Measurements from ENCODE around the gene ADGRL3.

The ADGRL3 gene

GRCh38 chr4:61200187-61200915 is at the start of gene ADGRL3:
Gene ADGRL3, plus strand, starts transcription at chr4:61200326.
- DNase-seq, result no peak

DNA sequence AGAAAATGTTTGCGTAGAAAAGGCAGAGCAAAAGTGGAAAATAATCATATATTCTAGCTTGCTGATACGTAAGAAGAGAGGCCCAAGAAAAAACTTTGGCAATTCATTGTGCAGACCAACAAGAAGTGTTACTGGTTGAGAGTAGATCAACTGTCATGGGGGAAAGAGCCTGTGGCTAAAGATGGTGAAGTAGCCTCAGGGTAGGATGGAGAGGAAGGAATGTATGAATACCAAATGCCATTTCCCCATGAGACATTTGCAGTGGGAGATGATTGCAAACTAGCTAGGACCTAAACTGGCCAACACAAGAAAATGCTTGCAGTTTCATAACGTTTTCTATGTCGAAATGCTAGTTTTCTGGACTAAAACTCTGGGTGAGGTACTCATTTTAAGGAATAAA is 47.7 kb upstream of the ADGRL3 start:
- DNase-seq, result no peak

DNA sequence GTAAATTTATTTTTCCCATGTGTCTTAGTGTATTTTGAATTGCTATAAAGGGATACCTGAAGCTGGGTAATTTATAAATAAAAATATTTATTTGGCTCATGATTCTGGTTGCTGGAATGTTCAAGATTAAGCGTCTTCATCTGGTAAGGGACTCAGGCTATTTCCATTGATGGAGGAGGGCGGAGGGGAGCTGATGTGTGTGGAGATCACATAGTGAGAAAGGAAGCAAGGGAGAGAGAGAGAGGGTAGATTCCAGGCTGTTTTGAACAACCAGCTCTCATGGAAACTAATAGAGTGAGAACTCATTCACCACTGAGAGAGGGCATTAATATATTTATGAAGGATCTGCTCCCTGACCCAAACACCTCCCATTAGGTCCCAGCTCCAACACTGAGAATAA is 39.6 kb upstream of the ADGRL3 start:
- DNase-seq, result no peak

- no peak for DNase-seq
Measured at GRCh38 chr4:61162116-61162515, 38.0 kb upstream of the ADGRL3 start.

DNA sequence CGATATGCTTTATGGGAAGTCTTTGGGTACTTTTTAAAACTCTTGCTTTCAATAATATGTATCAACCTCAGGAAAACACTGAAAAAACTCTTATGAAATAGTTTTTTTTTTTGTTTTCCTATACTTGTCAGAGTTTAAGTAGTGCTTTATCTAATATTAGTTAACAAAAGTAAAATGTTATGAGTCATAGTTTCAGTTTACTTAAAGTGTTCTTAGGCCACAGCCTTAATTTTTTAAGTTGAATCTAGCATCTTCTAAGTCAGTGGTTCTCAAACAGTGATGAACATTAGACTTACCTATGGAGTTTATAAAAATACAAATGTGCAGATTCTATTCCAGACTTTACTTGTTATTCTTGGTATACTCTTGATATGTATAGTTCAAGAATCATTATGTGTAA is 26.3 kb upstream of the ADGRL3 start:
- no peak for DNase-seq

GRCh38 chr4:61175495-61175894 is 24.6 kb upstream of the ADGRL3 start:
- DNase-seq, result no peak

- DNase-seq, result no peak
Measured at GRCh38 chr4:61177367-61177766, 22.8 kb upstream of the ADGRL3 start.

DNA sequence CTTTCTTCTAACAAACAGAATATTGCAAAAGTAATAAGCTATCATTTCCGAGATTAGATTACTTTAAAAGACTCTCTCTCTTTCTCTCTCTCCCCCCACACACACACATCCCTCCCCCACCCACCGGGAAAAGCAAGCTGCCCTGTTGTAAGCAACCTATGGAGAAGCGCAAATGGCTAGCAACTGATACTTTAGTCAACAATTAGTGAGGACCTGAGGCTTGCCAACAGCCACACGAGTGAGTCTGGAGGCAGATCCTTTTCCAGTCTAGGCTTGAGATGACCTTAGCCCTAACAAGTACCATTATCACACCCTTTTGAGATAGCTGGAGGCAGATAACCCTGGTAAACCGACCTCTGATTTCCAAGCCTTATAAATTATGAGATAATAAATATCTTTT is 19.7 kb upstream of the ADGRL3 start:
- no peak for DNase-seq

GRCh38 chr4:61182915-61183314 is 17.2 kb upstream of the ADGRL3 start:
- no peak for DNase-seq

DNA sequence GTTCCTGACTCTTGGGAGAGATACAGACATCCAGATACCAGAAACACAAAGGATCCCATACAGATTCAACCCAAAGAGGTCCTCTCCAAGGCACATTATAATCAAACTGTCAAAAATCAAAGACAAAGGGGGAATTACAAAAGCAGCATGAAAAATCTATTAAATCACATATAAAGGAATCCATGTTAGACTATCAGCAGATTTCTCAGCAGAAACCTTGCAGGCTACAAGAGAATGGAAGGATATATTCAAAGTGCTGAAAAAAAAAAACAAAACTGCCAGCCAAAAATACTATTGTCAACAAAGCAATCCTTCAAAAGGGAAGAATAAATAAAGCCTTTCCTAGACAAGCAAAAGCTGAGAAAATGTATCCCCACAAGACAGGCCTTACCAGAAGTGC is 14.8 kb upstream of the ADGRL3 start:
- DNase-seq, result no peak

GRCh38 chr4:61192392-61192791 is 7.7 kb upstream of the ADGRL3 start:
- no peak for DNase-seq

- DNase-seq, result no peak
Measured at GRCh38 chr4:61193863-61194262, 6.3 kb upstream of the ADGRL3 start.

DNA sequence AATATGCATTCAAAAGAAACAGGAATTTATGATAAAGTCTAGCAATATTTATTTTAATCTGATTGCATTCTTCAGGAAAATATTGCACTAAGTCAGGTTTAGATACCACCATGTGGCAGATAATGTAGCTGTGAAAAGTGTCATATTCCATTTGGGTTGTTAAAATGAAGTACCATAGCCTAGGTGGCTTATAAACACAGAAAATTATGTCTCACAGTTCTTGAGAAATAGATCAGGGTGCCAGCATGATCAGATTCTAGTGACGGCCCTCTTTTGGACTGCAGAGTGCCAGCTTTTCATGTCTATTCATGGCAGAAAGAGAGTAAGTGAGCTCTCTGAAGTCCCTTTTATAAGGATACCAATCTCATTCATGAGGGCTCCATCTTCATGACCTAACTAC is 5.6 kb upstream of the ADGRL3 start:
- DNase-seq, result no peak

- DNase-seq, result no peak
Measured at GRCh38 chr4:61195101-61195500, 5.0 kb upstream of the ADGRL3 start.

DNA sequence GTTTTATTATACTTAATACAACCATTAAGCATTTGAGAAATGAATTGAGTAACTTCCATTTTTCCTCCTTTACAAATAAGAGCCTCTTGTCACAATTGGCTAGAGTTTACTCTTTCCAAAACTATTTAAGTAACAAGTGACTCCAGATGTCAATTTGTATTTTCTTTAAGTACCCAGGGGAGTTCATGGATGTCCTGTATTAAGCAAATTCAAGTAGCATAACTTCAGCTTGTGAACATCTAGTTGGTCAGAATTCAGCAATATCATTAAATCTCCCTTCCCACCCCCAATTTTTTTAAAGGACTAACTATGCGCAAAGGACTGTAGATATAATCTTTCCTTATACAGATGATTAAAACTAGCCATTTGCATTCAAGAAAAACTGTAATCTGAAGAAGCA is 1.4 kb upstream of the ADGRL3 start:
- DNase-seq, result no peak

DNA sequence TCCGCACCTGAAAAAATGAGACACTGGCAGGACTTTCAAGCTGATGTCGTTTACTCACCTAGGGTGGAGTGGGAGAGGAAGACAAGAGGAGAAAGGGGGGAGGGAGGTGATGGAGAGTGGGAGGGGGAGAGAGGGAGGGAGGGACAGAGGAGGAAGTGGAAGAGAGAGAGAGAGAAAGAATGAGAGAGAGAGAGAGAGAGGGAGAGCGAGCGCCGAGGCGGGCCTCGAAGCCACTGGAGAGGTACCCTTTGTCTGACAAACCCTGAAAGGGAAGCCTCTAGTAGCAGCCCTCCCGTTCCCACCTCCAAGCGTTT is 296 bp upstream of the ADGRL3 start:
- no peak for DNase-seq

DNA sequence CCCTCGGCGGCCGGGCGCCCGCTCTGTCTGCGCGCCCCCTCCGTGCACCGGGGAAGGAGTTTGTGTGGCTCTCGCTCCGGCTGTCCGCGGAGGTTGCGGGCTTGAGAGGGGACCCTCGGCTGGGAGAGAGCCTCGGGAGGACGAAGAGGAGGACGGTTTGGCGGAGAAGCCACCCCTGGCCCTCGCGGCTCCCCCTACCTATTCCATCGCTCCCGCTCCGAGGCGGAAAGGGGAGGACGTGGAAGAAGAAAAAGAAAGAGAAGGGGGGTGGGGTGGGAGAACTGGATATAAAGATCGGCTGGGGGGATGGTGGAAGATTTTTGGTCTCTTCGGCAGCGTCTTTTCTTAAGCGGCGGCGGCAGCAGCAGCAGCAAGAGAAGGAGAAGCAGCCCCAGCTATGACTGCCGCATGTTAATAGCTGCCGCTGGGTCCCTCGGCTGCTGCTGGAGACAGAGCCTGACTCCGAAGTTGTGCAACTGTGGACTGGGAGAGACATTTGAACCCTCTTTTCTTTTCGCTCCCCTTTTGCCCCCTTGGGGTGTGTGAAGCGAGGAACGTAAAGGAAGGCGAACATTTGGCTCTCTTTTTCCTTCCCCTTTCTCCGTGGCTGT is 895 bp downstream of the ADGRL3 start:
- no peak for DNase-seq

- DNase-seq, result no peak
Measured at GRCh38 chr4:61201561-61201960, 1.4 kb downstream of the ADGRL3 start.

DNA sequence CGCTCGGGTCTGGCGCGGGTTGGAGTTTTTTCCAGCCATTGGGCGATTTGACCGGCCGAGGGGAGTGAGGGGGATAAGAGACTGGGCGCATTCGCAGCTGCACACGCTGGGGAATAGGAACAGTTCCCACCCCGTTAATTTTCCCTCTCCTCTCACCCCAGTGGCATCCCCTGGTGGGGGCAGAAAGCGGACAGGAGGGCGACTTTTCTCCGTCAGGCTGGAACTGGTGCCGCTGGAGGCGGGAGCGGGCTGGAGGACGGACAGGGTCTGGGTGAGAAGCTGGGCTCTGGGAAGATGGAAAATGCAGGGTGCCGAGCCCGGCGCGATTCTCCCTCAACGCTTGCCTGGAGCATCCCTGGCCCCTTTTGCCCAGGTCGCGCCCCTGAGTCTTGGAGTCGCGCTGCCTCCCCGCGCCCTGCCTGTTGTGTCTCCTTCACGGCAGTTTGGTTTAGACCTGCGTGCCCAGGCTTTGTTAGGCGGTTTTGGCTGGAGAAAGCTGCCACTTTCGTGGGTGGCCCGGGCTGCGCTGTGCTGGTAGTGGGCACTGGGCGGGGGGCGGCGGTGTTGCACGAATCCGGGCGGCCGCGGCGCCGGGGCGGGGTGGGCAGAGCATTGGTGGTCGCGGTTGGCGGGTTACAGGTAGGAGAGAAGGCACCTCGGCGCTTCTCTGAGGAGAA is 2.0 kb downstream of the ADGRL3 start:
- no peak for DNase-seq

DNA sequence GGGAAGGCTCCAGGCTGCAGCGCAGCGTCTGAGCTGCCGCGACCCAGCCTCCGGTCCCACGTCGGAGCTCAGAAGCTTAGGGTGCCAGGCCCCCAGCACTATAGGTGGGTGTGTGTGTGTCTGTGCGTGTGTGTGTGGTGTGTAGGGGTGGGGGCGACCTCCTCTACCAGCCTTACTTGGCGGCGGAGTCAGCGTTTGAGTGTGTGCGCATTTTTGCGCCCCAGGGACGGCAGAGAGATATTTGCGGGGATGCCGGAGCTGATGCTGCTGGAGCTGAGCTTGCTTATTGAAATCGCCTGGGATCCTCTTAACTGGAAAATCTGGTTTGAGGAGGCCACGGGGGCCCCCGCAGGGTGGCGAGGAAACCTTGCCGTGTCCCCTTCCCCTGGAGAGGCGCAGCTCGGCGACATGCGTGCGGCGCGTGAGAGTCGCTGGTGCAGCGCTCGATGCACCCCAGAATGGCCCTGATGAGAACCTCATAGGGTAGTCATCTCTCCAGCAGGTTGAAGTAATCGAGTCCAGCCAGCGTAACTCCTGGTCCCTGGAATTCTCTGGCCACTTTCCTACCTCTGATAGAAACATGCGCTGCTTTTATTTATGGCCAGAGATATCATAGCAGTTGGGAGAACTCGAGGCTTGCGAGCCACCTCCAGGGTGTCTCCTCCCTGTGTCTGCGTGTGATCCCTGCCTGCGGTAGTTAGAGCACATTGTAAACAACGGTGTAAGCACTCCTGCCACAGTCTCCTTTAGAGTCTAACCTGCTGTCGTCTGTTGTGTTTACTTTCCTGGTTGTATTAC is 2.7 kb downstream of the ADGRL3 start:
- no peak for DNase-seq

DNA sequence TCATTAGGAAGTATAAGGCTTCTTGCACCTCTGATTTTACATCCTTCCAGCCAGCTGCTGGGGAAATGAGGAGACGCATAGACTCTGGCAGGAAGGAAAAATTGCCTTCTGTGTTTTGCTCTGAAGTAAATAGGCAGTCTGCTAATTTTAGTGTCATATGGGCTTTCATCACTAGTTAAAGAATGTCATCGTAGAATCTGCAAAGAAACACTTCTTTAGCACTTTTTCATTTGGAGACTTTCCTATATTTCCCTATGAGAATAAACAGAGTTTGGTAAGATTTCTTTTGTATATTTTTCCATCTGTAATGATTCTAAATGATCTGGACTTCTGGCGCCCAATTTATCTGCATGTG is 3.3 kb downstream of the ADGRL3 start:
- no peak for DNase-seq

- no peak for DNase-seq
Measured at GRCh38 chr4:61204353-61205060, 4.4 kb downstream of the ADGRL3 start.

- DNase-seq, result no peak
Measured at GRCh38 chr4:61205066-61205465, 4.9 kb downstream of the ADGRL3 start.
